ENCODE results near the gene ZP1. TPM values are rescaled to one million over a fixed set of nuclear protein-coding genes. Genes with fewer than 3 reads are reported as not detected.

ZP1 gene
- total and polyA plus RNA-seq, 10 of the 15 experiments (the other 5 are each of a cell fraction or from before 2014, with no cell fraction given) = not detected

DNA sequence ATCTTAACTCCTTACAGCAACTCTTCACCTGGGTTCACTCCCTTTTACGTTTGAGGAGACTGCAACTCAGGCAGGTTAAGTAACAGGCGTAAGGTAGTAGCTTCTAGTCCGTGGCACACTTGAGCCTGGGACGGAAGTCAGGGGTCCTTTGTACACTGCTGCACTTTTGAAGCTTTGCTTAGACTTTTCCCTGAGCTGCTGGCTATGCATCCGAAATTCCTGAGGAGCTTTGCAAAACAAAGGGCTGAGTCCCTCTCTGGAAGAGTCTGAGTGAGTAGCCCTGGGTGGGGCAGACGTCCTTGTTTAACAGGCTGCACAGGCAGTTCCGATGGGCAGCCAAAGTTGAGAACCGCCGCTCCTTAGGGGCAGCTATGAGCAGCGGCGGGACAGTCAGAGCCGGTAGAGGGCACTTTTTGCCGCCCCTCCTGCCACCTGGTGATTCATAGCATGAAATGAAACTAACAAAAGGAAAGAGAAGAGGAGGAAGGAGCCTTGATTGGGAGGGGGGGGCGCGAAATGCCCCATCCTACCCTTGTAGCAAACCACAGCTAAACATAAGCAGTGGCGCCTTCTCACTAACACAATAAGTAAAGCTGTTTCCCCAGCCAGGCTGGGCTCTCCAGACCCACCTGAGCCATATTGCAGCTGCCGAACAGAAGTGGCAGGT lies 48.0 kb downstream of the ZP1 start (continued):
- TF ChIP-seq, protein P1, sequence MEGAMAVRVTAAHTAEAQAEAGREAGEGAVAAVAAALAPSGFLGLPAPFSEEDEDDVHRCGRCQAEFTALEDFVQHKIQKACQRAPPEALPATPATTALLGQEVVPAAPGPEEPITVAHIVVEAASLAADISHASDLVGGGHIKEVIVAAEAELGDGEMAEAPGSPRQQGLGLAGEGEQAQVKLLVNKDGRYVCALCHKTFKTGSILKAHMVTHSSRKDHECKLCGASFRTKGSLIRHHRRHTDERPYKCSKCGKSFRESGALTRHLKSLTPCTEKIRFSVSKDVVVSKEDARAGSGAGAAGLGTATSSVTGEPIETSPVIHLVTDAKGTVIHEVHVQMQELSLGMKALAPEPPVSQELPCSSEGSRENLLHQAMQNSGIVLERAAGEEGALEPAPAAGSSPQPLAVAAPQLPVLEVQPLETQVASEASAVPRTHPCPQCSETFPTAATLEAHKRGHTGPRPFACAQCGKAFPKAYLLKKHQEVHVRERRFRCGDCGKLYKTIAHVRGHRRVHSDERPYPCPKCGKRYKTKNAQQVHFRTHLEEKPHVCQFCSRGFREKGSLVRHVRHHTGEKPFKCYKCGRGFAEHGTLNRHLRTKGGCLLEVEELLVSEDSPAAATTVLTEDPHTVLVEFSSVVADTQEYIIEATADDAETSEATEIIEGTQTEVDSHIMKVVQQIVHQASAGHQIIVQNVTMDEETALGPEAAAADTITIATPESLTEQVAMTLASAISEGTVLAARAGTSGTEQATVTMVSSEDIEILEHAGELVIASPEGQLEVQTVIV (IDR thresholded peaks at IDR 0.05; ENCODE audit: borderline replicate concordance, partially characterized antibody) = no peak
- TF ChIP-seq, protein P2, sequence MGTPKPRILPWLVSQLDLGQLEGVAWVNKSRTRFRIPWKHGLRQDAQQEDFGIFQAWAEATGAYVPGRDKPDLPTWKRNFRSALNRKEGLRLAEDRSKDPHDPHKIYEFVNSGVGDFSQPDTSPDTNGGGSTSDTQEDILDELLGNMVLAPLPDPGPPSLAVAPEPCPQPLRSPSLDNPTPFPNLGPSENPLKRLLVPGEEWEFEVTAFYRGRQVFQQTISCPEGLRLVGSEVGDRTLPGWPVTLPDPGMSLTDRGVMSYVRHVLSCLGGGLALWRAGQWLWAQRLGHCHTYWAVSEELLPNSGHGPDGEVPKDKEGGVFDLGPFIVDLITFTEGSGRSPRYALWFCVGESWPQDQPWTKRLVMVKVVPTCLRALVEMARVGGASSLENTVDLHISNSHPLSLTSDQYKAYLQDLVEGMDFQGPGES (IDR thresholded peaks at IDR 0.05) = no peak
- no peak for TF ChIP-seq TCF7 (IDR thresholded peaks at IDR 0.05; ENCODE audit: borderline replicate concordance)
- TF ChIP-seq POLR2AphosphoS2 (IDR thresholded peaks at IDR 0.05; ENCODE audit: low read depth, low read length) = no peak
- TF ChIP-seq, protein P3, sequence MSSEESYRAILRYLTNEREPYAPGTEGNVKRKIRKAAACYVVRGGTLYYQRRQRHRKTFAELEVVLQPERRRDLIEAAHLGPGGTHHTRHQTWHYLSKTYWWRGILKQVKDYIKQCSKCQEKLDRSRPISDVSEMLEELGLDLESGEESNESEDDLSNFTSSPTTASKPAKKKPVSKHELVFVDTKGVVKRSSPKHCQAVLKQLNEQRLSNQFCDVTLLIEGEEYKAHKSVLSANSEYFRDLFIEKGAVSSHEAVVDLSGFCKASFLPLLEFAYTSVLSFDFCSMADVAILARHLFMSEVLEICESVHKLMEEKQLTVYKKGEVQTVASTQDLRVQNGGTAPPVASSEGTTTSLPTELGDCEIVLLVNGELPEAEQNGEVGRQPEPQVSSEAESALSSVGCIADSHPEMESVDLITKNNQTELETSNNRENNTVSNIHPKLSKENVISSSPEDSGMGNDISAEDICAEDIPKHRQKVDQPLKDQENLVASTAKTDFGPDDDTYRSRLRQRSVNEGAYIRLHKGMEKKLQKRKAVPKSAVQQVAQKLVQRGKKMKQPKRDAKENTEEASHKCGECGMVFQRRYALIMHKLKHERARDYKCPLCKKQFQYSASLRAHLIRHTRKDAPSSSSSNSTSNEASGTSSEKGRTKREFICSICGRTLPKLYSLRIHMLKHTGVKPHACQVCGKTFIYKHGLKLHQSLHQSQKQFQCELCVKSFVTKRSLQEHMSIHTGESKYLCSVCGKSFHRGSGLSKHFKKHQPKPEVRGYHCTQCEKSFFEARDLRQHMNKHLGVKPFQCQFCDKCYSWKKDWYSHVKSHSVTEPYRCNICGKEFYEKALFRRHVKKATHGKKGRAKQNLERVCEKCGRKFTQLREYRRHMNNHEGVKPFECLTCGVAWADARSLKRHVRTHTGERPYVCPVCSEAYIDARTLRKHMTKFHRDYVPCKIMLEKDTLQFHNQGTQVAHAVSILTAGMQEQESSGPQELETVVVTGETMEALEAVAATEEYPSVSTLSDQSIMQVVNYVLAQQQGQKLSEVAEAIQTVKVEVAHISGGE (CRISPR knock-in tag; IDR thresholded peaks at IDR 0.05) = no peak
- TF ChIP-seq, protein P4, sequence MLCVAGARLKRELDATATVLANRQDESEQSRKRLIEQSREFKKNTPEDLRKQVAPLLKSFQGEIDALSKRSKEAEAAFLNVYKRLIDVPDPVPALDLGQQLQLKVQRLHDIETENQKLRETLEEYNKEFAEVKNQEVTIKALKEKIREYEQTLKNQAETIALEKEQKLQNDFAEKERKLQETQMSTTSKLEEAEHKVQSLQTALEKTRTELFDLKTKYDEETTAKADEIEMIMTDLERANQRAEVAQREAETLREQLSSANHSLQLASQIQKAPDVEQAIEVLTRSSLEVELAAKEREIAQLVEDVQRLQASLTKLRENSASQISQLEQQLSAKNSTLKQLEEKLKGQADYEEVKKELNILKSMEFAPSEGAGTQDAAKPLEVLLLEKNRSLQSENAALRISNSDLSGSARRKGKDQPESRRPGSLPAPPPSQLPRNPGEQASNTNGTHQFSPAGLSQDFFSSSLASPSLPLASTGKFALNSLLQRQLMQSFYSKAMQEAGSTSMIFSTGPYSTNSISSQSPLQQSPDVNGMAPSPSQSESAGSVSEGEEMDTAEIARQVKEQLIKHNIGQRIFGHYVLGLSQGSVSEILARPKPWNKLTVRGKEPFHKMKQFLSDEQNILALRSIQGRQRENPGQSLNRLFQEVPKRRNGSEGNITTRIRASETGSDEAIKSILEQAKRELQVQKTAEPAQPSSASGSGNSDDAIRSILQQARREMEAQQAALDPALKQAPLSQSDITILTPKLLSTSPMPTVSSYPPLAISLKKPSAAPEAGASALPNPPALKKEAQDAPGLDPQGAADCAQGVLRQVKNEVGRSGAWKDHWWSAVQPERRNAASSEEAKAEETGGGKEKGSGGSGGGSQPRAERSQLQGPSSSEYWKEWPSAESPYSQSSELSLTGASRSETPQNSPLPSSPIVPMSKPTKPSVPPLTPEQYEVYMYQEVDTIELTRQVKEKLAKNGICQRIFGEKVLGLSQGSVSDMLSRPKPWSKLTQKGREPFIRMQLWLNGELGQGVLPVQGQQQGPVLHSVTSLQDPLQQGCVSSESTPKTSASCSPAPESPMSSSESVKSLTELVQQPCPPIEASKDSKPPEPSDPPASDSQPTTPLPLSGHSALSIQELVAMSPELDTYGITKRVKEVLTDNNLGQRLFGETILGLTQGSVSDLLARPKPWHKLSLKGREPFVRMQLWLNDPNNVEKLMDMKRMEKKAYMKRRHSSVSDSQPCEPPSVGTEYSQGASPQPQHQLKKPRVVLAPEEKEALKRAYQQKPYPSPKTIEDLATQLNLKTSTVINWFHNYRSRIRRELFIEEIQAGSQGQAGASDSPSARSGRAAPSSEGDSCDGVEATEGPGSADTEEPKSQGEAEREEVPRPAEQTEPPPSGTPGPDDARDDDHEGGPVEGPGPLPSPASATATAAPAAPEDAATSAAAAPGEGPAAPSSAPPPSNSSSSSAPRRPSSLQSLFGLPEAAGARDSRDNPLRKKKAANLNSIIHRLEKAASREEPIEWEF (IDR thresholded peaks at IDR 0.05; ENCODE audit: insufficient replicate concordance, low read depth, low read length) = no peak
- no peak for TF ChIP-seq ZZZ3 (IDR thresholded peaks at IDR 0.05; ENCODE audit: control insufficient read depth, insufficient read length, low read depth)
- TF ChIP-seq, protein P5, sequence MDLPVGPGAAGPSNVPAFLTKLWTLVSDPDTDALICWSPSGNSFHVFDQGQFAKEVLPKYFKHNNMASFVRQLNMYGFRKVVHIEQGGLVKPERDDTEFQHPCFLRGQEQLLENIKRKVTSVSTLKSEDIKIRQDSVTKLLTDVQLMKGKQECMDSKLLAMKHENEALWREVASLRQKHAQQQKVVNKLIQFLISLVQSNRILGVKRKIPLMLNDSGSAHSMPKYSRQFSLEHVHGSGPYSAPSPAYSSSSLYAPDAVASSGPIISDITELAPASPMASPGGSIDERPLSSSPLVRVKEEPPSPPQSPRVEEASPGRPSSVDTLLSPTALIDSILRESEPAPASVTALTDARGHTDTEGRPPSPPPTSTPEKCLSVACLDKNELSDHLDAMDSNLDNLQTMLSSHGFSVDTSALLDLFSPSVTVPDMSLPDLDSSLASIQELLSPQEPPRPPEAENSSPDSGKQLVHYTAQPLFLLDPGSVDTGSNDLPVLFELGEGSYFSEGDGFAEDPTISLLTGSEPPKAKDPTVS (IDR thresholded peaks at IDR 0.05; ENCODE audit: low read depth, low read length) = no peak
- no peak for TF ChIP-seq HDAC6 (IDR thresholded peaks at IDR 0.05; ENCODE audit: unreplicated experiment)
- peak; percentile 37; the same call in 1 of the 2 replicates for TF ChIP-seq RAD21 (IDR thresholded peaks at IDR 0.05; ENCODE audit: insufficient read depth, low read depth, low read length)
- TF ChIP-seq HCFC1 (IDR thresholded peaks at IDR 0.05; ENCODE audit: low read length) = peak; percentile 29; the same call in 1 of the 2 replicates
- TF ChIP-seq NFYA (IDR thresholded peaks at IDR 0.05; ENCODE audit: borderline replicate concordance, low read depth, low read length) = no peak
